H54 (cell line): ENCODE data around the gene TMC1.

ENCODE experiments used
- DNase-seq: peaks from one replicate; pipeline ENCODE4 v3.0.0; 2011; ENCODE audit warnings: low spot score, mixed read lengths; ENCODE audit not compliant: insufficient read length
- FAIRE-seq: peaks from 3 replicates; lab custom pipeline; 2011; peaks lifted over from hg19 to GRCh38; lab: Jason Lieb, UNC
- POLR2A ChIP-seq: IDR thresholded peaks from 2 replicates; pipeline ENCODE4 v1.6.1; 2011; ENCODE audit warnings: low read depth, mild to moderate bottlenecking, low read length

TMC1 gene

GRCh38 chr9:72592502-72593403, 71.3 kb downstream of the TMC1 start:
- FAIRE-seq (peak; percentile 76), DNase-seq (peak; percentile 51)
- no peak for TF ChIP-seq POLR2A

DNA sequence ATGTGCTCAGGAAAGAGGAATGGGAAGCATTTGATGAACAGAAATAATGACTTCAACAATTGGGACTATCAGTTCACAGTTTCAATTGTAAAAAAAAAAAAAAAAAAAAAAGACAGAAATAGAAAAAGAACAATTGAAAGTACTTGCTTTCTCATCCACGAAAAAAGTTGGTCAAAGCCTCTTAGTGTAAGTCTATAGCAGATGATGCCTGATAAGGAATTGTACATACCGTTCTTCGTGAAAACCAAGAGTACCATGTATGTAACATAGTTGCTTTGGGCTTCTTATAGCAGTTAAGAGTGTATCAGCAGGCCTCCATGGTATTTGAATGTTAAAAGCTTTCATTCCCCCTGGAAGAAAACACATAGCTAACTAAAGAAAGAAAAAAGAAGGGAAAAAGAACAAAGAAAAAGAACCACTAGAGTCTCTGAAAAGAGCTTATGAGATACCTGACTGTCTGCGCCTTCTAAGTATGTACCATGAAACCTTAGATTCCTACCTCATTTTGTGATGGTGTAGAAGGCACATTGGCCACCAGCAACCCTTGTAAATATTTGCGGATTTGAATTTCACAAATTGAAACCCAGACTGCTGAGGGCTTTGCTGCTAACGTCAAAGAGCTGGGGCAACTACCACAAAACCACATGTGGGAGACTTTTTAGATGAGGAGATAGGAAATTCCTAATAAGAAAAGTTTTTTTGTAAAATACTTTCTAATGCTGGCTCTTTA, 75.2 kb downstream of the TMC1 start:
- FAIRE-seq (no peak), DNase-seq (no peak)
- no peak for TF ChIP-seq POLR2A

GRCh38 chr9:72597181-72597517, 75.7 kb downstream of the TMC1 start:
- no peak for DNase-seq
- no peak for FAIRE-seq
- TF ChIP-seq POLR2A: no peak

GRCh38 chr9:72597601-72598000, 76.2 kb downstream of the TMC1 start:
- DNase-seq: no peak
- TF ChIP-seq POLR2A: no peak
- no peak for FAIRE-seq

- TF ChIP-seq POLR2A: no peak
- DNase-seq (no peak), FAIRE-seq (no peak)
Measured at GRCh38 chr9:72598639-72599038, 77.2 kb downstream of the TMC1 start.

DNA sequence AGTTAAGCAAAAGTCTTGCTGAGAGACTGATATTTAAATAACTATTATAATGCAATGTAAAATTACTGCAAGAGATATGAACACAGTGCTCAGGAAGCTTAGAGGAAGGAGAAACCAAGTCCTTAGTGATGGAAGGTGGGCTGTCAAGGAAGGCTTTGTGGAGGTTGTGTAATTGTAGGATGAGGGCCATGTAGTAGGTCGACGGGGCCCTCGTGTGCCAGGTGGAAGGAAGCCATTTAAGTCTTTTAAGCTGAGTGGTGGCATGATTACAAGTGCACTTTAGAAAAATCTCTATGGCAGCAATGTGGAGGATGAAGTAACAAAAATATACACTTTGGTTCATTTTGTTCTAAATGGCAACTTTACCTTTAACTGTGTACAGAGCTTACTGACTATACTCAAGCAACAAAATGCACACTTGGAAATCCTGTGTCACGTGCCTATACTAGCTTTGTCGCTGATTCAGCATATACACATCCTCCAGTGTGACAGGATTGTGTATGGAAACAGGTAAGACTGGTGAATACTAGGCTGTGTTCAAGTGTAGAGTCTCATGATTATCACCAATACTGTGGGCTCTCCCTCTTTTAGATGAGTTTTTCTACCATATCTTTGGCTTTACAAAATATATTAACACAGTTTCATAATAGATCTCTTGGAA, 78.6 kb downstream of the TMC1 start:
- DNase-seq (no peak), FAIRE-seq (no peak)
- no peak for TF ChIP-seq POLR2A

GRCh38 chr9:72600671-72601070, 79.3 kb downstream of the TMC1 start:
- FAIRE-seq (no peak), DNase-seq (no peak)
- TF ChIP-seq POLR2A: no peak

DNA sequence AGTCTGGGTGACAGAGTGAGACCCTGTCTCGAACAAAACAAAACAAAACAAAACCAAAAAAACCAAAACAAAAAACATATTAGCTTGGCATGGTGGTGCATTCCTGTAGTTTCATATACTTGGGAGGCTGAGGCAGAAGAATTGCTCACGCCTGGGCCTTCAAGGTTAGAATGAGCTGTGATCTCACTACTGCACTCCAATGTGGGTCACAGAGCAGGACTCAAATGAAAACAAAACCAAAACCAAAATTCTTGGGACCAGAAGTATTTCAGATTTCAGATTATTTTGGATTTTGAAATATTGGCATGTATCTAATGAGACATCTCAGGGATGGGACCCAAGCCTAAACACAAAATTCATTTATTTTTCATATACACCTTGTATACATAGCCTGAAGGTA, 80.2 kb downstream of the TMC1 start:
- FAIRE-seq: no peak
- no peak for TF ChIP-seq POLR2A
- no peak for DNase-seq

DNA sequence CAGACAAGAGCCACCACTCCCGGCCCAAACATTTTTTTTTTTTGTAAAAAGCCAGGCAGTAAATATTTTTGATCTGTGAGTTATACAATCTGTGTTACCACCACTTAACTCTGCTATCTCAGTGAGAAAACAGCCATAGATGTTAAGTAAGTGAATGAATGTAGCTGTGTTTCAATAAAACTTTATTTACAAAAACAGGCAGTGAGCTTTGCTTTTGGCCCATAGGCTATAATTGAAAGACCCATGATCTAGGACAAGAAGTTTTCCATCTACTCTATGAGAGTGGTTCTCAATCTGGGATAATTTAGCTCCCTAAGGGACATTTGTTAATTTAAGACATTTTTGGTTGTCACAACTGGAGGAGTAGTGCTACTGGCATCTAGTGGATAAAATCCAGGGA, 91.0 kb downstream of the TMC1 start:
- FAIRE-seq: no peak
- DNase-seq: no peak
- TF ChIP-seq POLR2A: no peak

- no peak for TF ChIP-seq POLR2A
- DNase-seq (no peak), FAIRE-seq (peak; percentile 20)
Measured at GRCh38 chr9:72614067-72614466, 92.7 kb downstream of the TMC1 start.

DNA sequence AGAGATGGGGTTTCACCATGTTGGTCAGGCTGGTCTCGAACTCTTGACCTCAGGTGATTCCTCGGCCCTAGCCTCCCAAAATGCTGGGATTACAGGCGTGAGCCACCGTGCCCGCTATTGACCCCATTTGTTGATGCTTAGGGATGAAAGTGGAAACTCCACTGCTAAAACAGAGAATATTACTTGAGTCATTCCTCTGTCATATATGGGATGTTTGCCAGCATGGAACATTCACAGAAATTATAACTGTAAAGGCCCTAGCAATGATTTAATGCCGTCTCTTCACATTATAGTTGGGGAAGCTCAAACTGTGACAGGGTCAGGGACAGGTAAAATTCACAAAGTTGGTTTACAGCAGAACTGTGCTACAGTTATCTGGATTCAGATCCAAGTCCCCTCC, 94.5 kb downstream of the TMC1 start:
- DNase-seq (peak; percentile 20), FAIRE-seq (peak; percentile 76)
- TF ChIP-seq POLR2A: no peak

DNA sequence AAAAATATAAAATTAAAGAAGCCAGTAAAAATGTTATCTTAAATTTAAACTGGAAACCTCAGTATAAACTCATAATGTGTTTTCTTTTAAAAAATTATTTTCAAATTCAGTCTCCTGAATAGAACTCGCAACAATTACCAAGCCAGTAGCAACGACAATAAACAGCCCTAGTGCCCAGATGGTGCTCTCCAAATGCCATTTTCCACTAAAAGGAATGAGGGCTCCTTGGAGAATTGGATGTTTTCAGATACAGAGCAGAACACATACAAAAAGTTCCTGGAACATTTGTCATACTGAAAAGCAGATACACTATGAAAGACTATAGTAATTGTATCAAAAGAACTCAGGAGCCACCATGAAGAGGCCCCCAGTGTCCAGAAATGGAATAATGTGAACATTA, 97.4 kb downstream of the TMC1 start:
- DNase-seq: no peak
- no peak for FAIRE-seq
- no peak for TF ChIP-seq POLR2A

DNA sequence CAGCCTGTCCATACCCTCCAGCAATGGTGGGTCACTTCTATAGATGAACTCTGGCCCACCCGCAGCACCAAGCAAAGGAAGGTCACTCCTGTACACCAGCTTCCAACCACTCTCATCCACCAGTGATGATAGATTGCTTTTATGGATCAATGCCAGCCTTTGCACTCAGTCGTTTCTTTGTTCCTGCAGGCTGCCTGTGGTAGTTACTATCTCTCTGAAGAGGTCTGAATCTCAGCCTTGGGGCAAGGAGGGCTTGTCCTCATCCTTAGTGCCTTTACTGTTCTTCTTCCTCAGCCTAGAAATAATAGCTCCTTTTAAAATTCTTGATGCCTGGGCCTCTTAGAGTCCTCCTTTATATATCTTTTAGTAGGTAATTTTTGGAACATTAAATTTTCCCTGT, 100.8 kb downstream of the TMC1 start:
- FAIRE-seq (no peak), DNase-seq (no peak)
- no peak for TF ChIP-seq POLR2A

DNA sequence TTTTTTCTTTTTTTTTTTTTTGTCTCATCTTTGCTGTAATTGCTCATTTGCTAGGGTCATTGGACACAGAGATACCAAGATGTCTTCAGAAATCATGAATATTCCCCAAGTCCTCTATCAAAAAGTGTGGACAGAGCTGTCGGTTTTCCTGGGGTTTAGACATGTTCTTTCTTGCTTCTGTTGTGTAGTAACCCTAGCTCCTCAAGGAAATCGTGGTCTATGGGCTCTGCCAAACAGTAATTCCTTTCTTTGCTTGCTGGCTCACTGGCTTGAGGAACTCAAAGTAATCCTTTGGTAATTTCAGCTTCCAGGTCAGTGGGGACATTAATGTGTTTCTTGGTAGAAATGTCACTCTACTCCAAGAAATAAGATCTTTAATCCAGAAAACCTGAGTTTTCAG, 101.7 kb downstream of the TMC1 start:
- no peak for TF ChIP-seq POLR2A
- FAIRE-seq: no peak
- DNase-seq: no peak
